ENCODE data around the gene MBNL3.
"Not testable (repeated sequence)": the region's sequence is repeated elsewhere in the genome, so short reads cannot be mapped to it uniquely, and the experiment has no call there.

The MBNL3 gene

DNA sequence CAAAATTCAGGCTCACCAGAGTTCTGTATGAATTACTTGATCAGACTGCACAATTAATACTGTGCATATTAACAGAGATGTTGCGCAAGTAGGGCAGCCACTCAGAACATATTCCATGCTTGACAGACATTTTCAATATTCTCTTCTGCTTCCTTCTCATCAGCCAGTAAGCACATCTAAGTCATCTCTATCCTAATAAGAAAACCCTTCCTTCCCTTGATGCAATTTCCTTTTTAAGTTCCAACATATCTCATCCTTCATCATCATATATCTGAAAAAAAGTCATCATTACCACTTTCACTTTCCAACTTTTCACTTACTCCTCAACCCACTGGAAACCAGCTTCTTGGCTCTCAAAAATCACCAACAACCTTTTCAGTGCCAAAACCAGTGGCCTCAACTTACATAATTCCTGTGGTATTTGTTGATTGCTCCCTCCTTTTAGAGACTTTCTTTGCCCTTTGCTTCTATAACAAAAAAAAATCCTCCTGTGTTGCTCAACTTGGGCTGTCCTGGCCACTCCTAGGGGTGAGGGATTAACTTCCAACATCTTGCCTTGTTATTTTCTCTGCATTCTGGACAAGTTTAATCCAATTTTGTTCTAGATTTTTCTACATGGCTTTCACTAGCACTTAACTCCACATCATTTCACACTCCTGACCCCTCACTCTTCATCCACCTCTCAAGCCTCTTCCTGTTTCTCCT is 14.1 kb downstream of the MBNL3 start:
- DNase-seq, result no peak

DNA sequence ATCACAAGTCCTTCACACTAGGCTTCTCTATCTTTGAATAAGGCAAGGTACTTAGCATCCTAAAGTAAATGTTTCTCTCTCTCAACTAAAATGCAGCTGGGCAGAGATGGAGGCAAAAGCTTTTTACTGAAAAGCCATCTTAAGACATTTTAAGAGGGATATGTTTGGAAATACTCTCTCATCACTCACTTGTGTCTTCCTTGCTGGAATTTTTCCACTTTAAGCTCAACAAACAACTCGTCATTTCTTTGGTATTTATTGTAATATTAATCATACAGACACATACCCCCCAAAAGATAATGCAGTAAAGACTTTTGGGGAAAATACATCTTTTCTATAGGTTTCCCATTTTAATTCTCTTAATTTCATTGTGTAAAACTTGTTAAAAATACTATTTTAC is 16.4 kb downstream of the MBNL3 start:
- no peak for DNase-seq

DNA sequence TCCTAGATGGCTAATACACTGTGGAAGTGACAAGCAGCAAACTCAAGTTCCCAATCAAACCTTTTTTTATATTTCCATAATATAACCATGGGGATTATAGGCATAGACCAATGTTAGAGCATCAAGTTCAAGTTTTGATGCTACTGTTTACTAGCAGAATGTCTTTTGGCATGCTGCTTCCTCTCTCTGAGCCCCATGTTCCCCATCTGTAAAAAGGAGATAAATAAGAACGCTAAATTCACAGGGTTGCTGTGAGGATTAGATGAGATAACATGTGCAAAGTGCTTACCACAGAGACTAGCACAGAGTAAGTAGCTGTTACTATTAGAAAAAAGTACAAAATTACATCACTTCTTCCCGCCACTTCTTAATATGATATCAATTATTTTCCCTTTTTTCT is 18.0 kb downstream of the MBNL3 start:
- DNase-seq, result no peak

GRCh38 chrX:132470179-132470578 is 18.7 kb downstream of the MBNL3 start:
- no peak for DNase-seq

DNA sequence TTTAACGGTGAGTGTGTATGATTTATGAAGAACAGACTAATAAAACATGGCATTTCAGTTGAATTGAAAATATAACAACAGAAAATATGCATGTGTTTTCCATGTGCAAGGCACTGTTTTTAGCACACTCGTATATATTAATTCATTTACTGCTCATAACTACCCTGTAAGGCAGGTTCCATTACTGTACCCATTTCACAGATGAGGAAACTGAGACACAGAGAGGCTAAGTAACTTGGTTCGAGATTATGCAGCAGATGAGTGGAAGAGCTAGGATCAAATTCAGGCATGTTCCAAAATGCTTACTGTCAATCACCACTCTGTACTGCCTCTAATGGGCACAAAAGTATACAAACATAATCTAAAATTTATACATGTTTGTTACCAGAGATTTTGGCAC is 20.4 kb downstream of the MBNL3 start:
- no peak for DNase-seq

DNA sequence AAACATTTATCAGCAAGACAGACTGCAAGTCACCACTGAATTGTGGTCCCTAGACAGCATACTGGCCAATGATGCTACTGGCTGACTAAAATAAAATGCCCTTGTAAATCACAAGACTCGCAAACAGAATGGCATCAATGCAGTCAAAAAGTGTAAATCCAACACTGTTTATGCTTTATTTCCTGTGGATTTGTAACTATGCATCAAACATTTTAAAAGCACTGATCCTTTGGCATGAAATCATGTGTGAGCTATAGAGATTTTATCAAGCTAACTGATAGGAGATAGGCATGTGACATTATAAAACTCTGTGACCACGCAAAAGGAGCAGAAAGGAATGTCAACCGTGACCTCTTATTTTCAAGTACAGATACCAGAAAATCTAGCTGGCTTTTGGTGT is 20.8 kb downstream of the MBNL3 start:
- no peak for DNase-seq

DNA sequence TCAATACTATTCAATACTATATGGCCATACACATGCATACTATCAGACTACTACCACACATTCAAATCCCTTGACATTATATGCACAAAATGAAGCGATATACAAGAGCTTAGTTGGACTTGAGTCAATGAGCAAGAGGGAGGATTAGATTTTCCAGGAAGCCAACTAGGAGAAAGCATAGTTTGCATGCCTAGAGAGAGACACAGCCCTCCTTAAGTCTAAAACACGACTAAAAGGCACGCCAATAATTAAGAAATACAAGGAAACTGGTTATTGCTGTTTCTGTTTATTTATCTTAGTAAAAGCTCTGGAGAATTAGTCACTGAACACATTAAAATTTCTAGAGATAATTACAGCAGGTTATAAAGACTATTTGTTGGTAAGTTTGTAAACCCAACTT is 21.8 kb downstream of the MBNL3 start:
- no peak for DNase-seq

DNA sequence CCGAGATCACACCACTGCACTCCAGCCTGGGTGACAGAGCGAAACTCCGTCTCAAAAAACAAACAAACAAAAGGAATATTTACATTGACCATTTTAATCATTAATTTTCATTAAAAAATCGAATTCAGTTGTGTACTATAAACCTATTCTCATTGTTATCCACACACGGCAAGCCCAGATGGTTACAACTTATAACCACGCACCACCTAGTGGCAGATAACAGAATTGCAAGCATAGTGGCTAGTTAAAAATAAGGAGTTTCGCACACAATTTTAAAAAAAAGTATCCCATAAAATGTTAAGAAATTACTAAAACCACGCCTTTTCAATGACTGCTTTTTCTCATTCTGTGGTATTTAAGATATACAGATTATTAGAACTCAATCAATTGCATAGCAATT is 25.4 kb downstream of the MBNL3 start:
- no peak for DNase-seq

- DNase-seq, result no peak
These were observed 27.0 kb downstream of the MBNL3 start for GRCh38 chrX:132461886-132462285.

DNA sequence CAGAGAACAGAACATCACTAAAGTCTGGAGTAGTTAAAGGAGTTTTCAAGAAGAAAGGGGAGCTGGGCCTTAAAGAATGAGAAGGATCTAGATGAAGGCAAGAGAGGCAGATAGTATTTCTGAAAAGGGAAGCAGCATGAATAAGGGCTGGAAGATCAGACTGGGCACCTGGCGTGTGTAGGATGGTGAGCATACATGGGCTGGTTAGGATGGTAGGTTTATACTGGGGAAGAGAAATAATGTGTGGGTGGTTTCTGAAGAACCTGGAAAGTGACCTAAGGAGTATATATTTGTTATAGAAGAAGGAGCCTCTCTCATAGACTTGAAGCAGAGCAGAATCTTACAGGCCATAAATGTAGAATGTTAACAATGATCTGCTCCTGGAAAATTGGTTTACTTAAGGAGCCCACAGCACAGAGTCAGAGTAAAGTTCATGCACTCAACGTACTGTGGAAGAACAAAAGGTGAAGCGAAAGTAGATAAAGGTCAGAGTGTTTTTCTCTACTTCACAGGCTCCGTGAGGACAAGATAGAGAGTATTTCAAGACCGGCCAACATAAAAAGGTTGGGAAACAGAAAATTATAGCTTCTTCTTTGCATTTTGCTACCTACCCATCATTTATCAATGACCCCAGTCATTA is 35.8 kb downstream of the MBNL3 start:
- DNase-seq, result no peak

- DNase-seq, result not testable (repeated sequence)
These were observed 42.9 kb downstream of the MBNL3 start for GRCh38 chrX:132445909-132446308.

- DNase-seq, result no peak
These were observed 43.9 kb downstream of the MBNL3 start for GRCh38 chrX:132444936-132445335.

DNA sequence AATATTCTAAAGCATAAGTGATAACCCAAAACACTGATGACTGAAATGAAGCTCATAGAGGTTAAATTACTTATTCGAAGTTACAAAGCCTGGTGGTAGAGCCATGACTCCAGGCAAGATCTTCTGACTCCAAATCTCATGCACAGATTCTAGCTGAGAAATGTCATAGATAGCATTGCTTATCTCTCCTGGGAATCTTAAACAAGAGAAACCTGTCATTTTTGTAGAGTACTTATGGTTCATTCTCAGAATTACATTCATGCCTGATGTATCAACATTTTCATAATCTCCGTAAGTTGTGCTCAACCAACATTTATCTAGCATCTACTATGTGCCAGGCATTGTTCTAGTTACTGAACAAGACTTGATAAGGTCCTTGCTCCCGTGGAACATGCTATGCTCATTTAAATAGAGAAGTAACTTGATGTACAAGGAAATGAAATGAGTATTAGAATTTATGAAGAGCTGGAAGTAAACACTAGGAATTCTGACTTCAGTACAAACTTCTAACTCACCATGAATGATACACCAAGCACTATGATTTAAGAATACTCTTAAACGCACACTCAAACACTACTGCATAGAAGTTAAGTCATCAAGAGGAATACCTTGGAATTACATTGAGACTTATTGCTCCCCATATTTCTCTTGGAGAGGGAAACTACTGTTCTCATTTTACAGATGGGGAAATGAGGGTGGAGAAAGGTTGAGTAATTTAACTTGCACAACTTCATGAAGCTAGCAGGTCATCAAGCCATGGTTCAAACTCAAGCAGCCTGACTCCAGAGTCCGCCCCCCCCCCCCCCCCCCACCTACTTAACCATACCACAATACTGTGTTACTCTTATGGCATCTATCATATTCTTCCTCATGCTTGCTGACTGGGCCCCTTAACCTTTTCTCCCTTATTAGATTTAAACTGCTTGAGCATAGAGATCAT is 45.4 kb downstream of the MBNL3 start:
- DNase-seq, result no peak

DNA sequence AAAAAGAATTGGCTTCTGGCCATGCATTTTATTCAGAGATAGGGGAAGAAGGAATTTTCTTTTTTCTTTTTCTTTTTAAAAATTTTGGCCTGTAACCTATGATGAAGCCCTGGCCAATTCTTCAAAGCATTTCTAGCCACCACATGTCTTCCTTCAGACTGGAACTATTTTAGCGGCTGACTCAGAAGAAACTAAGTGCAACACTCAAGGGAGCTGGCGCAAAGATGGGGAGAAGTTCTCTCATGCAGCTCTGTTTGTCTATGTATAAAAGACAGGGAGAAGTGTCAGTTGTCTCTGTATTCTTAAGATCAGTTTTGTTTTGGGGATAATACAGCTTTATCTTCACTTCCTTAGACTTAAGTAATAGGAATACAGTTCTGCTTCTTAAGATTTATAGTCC is 46.1 kb downstream of the MBNL3 start:
- no peak for DNase-seq

DNA sequence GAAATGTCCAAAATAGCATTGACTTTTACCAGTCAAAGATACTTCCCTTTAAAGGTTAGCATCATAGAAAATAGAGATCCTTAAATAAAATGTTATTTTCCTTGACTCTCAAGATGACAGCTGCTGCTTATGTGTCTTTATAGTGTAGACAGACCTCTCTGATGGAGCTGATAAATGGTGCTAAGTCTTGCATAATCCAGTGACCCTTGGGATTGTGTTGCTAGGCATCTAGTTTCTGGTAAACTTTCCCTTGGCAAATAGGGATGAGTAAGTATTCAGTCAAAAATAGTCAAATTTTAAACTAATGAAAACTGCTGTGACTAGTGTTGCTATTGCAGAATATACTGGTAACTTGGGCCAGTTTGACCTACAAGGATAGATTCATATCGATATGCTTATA is 53.6 kb downstream of the MBNL3 start:
- no peak for DNase-seq

- DNase-seq, result no peak
These were observed 55.3 kb downstream of the MBNL3 start for GRCh38 chrX:132433551-132433950.

GRCh38 chrX:132433001-132433400 is 55.8 kb downstream of the MBNL3 start:
- no peak for DNase-seq

DNA sequence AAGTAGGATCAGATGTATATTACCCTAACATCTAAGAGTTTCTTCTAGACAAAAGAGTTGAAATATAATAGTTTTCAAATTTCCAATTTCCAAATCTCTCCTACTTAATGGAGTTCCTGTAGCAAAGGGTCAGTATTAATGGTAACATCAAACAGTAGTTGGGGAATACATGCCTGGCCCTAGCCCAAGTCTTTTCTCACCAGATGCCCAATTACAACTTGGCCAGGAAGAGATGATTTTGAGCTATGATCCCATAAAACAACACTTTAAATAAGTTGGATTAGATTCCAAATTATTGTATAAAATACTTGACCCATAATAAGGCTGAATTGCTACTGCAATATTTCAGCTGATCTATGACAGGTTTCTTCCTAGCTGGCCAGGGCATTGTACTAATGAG is 59.9 kb downstream of the MBNL3 start:
- DNase-seq, result no peak

GRCh38 chrX:132426695-132427281 is 62.0 kb downstream of the MBNL3 start:
- DNase-seq, result no peak

DNA sequence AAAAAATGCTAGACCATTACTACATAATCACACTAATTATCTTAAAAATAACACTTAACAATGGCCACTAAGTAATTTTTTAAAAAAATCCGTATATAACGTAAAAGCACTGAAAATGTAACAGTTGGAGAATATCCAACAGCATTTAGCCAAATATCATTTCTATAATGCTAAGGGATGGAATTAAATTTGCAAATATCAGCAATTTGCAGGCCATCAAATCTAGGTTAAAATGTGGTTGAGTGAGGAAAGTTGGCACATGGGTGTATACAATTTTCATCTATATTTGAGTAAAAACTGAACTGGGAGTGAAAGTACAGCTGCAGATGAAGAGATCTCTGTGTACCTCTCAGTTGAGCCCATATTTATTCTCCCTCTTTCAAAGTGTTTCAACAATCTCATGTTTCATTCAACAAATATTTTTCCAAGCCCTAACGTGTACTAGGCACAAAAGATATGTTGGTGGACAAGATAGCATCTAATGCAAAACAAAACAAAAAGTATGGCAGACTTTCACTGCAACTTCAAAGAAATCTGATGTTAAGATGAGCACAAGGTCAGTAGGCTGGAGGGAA is 63.0 kb downstream of the MBNL3 start:
- DNase-seq, result no peak

GRCh38 chrX:132423323-132423722 is 65.5 kb downstream of the MBNL3 start:
- DNase-seq, result no peak

DNA sequence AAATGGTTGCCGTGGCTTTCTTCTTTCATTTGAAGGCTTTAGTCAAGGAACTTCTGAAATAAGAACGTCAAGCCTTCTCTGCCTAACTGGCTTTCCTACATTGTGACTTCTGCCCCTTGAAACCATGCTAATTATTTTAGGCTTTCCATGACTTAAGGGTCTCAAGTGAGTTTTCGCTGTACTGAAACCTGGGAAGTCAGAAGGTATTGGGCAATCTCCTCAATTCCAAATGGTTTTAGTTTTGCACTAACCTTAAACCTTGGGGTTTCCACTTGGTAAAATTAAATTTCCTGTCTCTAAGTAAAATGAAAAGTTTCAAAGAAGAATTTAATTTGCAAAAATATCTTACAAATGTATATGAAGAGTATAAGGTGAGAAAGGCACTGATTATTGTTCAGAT is 73.8 kb downstream of the MBNL3 start:
- DNase-seq, result no peak

- DNase-seq, result no peak
These were observed 74.4 kb downstream of the MBNL3 start for GRCh38 chrX:132414404-132414803.
